ENCODE measurements around the gene SAMD10.

Gene SAMD10

GRCh38 chr20:63955281-63955826 lies 24.1 kb downstream of the SAMD10 start:
- no peak for DNase-seq

GRCh38 chr20:63953764-63954429 lies 25.5 kb downstream of the SAMD10 start:
- DNase-seq, result no peak

GRCh38 chr20:63952769-63953168 lies 26.7 kb downstream of the SAMD10 start:
- no peak for DNase-seq

GRCh38 chr20:63952210-63952535 lies 27.3 kb downstream of the SAMD10 start:
- DNase-seq, result no peak

- no peak for DNase-seq
These were observed 27.8 kb downstream of the SAMD10 start for GRCh38 chr20:63951398-63952209.

- DNase-seq, result no peak
These were observed 28.6 kb downstream of the SAMD10 start for GRCh38 chr20:63950701-63951397.

GRCh38 chr20:63947638-63948456 lies 31.6 kb downstream of the SAMD10 start:
- no peak for DNase-seq

GRCh38 chr20:63946986-63947637 lies 32.3 kb downstream of the SAMD10 start:
- DNase-seq, result no peak

GRCh38 chr20:63945921-63946920 lies 33.2 kb downstream of the SAMD10 start:
- DNase-seq, result no peak

GRCh38 chr20:63945031-63945658 lies 34.3 kb downstream of the SAMD10 start:
- DNase-seq, result no peak

- DNase-seq, result no peak
These were observed 35.1 kb downstream of the SAMD10 start for GRCh38 chr20:63944078-63944941.

- no peak for DNase-seq
These were observed 35.7 kb downstream of the SAMD10 start for GRCh38 chr20:63943808-63944077.

- DNase-seq, result no peak
These were observed 36.3 kb downstream of the SAMD10 start for GRCh38 chr20:63942969-63943807.

GRCh38 chr20:63942250-63942951 lies 37.0 kb downstream of the SAMD10 start:
- DNase-seq, result no peak

GRCh38 chr20:63941282-63942081 lies 38.0 kb downstream of the SAMD10 start:
- DNase-seq, result no peak

GRCh38 chr20:63940472-63941266 lies 38.8 kb downstream of the SAMD10 start:
- DNase-seq, result no peak
